H9 (cell line): Measurements from ENCODE around the gene PARP12. TPM values are rescaled to one million over a fixed set of nuclear protein-coding genes. Genes with fewer than 3 reads are reported as not detected.

Source experiments
- DNase-seq: peaks from one replicate; pipeline ENCODE4 v3.0.0-alpha.2; 2017
- H2AFZ ChIP-seq: one replicate; pipeline ENCODE4 v1.6.1; 2013; ENCODE audit warnings: mild to moderate bottlenecking, low read length, control low read depth, moderate library complexity
- H2AK5ac ChIP-seq: 2 replicates; pipeline ENCODE4 v1.6.1; 2013; ENCODE audit warnings: low read length, control low read depth, mixed read lengths; ENCODE audit not compliant: insufficient read length
- H2BK120ac ChIP-seq: one replicate; pipeline ENCODE4 v1.6.1; 2013; ENCODE audit warnings: low read depth, mild to moderate bottlenecking, low read length, control low read depth, inconsistent platforms; ENCODE audit not compliant: poor library complexity, severe bottlenecking
- H2BK12ac ChIP-seq: 2 replicates; pipeline ENCODE4 v1.6.1; 2013; ENCODE audit warnings: low read length, control low read depth, mixed read lengths, low read depth; ENCODE audit not compliant: insufficient read length
- H2BK15ac ChIP-seq: 2 replicates; pipeline ENCODE4 v1.6.1; 2013; ENCODE audit warnings: low read depth, low read length, control low read depth
- H2BK20ac ChIP-seq: one replicate; pipeline ENCODE4 v1.6.1; 2013; ENCODE audit warnings: low read depth, mild to moderate bottlenecking, low read length, control low read depth, inconsistent platforms; ENCODE audit not compliant: poor library complexity, severe bottlenecking
- H2BK5ac ChIP-seq: 2 replicates; pipeline ENCODE4 v1.6.1; 2013; ENCODE audit warnings: low read length, control low read depth, mixed read lengths; ENCODE audit not compliant: insufficient read length
- H3K14ac ChIP-seq: 2 replicates; pipeline ENCODE4 v1.6.1; 2013; ENCODE audit warnings: low read length, control low read depth; ENCODE audit not compliant: insufficient read depth
- H3K18ac ChIP-seq: 2 replicates; pipeline ENCODE4 v1.6.1; 2013; ENCODE audit warnings: low read depth, mild to moderate bottlenecking, mixed read lengths, low read length, control low read depth; ENCODE audit not compliant: insufficient read length
- H3K23ac ChIP-seq: 2 replicates; pipeline ENCODE4 v1.6.1; 2013; ENCODE audit warnings: low read length, control low read depth, mixed read lengths, low read depth; ENCODE audit not compliant: insufficient read length
- H3K23me2 ChIP-seq: 2 replicates; pipeline ENCODE4 v1.6.1; 2013; ENCODE audit warnings: low read depth, mild to moderate bottlenecking, mixed read lengths, low read length, control low read depth; ENCODE audit not compliant: insufficient read length, poor library complexity, severe bottlenecking
- H3K27ac ChIP-seq: 2 replicates; pipeline ENCODE4 v1.5.1; 2013; ENCODE audit warnings: low read length, control low read depth, mixed read lengths, low read depth; ENCODE audit not compliant: insufficient read length
- H3K27me3 ChIP-seq: 2 replicates; pipeline ENCODE4 v1.6.1; 2013; ENCODE audit warnings: low read length, control low read depth, inconsistent platforms; ENCODE audit not compliant: insufficient read depth
- H3K4ac ChIP-seq: 2 replicates; pipeline ENCODE4 v1.6.1; 2013; ENCODE audit warnings: low read depth, mild to moderate bottlenecking, control low read depth, inconsistent platforms, low read length, moderate library complexity
- H3K4me1 ChIP-seq: 2 replicates; pipeline ENCODE4 v1.6.1; 2013; ENCODE audit warnings: low read length, control low read depth, inconsistent platforms; ENCODE audit not compliant: insufficient read depth
- H3K4me2 ChIP-seq: 2 replicates; pipeline ENCODE4 v1.6.1; 2013; ENCODE audit warnings: low read length, control low read depth, mixed read lengths; ENCODE audit not compliant: insufficient read length, insufficient read depth
- H3K56ac ChIP-seq: 2 replicates; pipeline ENCODE4 v1.6.1; 2013; ENCODE audit warnings: low read depth, mild to moderate bottlenecking, mixed read lengths, low read length, control low read depth; ENCODE audit not compliant: insufficient read length
- H3K79me1 ChIP-seq: 2 replicates; pipeline ENCODE4 v1.6.1; 2013; ENCODE audit warnings: low read depth, mild to moderate bottlenecking, moderate library complexity, low read length, control low read depth, inconsistent platforms; ENCODE audit not compliant: insufficient read depth, poor library complexity, severe bottlenecking
- H3K79me2 ChIP-seq: 2 replicates; pipeline ENCODE4 v1.6.1; 2013; ENCODE audit warnings: low read length, control low read depth, inconsistent platforms; ENCODE audit not compliant: insufficient read depth
- H3K9ac ChIP-seq: 2 replicates; pipeline ENCODE4 v1.6.1; 2013; ENCODE audit warnings: low read length, control low read depth, mixed read lengths; ENCODE audit not compliant: insufficient read length; ENCODE audit errors: extremely low read depth
- H3K9me3 ChIP-seq: one replicate; pipeline ENCODE4 v1.6.1; 2013; ENCODE audit warnings: low read depth, low read length, inconsistent platforms; ENCODE audit not compliant: control insufficient read depth
- H3T11ph ChIP-seq: one replicate; pipeline ENCODE4 v1.6.1; 2013; ENCODE audit warnings: mild to moderate bottlenecking, low read length, control low read depth, inconsistent platforms
- H4K20me1 ChIP-seq: one replicate; pipeline ENCODE4 v1.6.1; 2013; ENCODE audit not compliant: control insufficient read depth, insufficient read length, insufficient read depth
- H4K5ac ChIP-seq: 2 replicates; pipeline ENCODE4 v1.6.1; 2013; ENCODE audit warnings: low read depth, mild to moderate bottlenecking, mixed read lengths, low read length, control low read depth; ENCODE audit not compliant: insufficient read length
- H4K8ac ChIP-seq: replicated peaks from 2 replicates; pipeline ENCODE4 v1.6.1; 2013; ENCODE audit warnings: low read length, control low read depth, mixed read lengths, low read depth; ENCODE audit not compliant: insufficient read length
- H4K91ac ChIP-seq: 2 replicates; pipeline ENCODE4 v1.6.1; 2013; ENCODE audit warnings: low read depth, mild to moderate bottlenecking, moderate library complexity, mixed read lengths, low read length, control low read depth; ENCODE audit not compliant: insufficient read length
- H3K27ac Mint-ChIP-seq, 3 experiments: 2 replicates in 2 of 3; 3 replicates in 1 of 3; pipeline ENCODE4 v1.8.0; 2020 to 2021; ENCODE audit warnings: mixed read lengths in 3 of 3, mild to moderate bottlenecking in 1 of 3, moderate library complexity in 1 of 3
- H3K27me3 Mint-ChIP-seq: 2 replicates; pipeline ENCODE4 v1.8.0; 2021; ENCODE audit warnings: low read depth, mild to moderate bottlenecking, moderate library complexity, mixed read lengths
- H3K36me3 Mint-ChIP-seq, 3 experiments: 2 replicates in 2 of 3; 3 replicates in 1 of 3; pipeline ENCODE4 v1.8.0; 2020 to 2021; ENCODE audit warnings: low read depth in 3 of 3, mixed read lengths in 3 of 3; ENCODE audit not compliant: insufficient read depth in 1 of 3
- H3K4me1 Mint-ChIP-seq, 2 experiments: 2 replicates each; pipeline ENCODE4 v1.8.0; 2020; ENCODE audit warnings: mixed read lengths in 2 of 2
- H3K4me3 Mint-ChIP-seq, 2 experiments: 2 replicates in 1 of 2; 3 replicates in 1 of 2; pipeline ENCODE4 v1.8.0; 2020 to 2021; ENCODE audit warnings: mild to moderate bottlenecking in 2 of 2, mixed read lengths in 2 of 2, moderate library complexity in 1 of 2
- H3K9me3 Mint-ChIP-seq, 2 experiments: 2 replicates in 1 of 2; 3 replicates in 1 of 2; pipeline ENCODE4 v1.8.0; 2020; ENCODE audit warnings: mild to moderate bottlenecking in 2 of 2, mixed read lengths in 2 of 2, moderate library complexity in 1 of 2
- CTCF ChIP-seq: fragments of 200-600 bp; sonication (generic); conservative IDR thresholded peaks from 3 replicates; pipeline ENCODE4 v1.8.0; 2021; ENCODE audit warnings: antibody characterized with exemption, mild to moderate bottlenecking
- WGBS: extraction: QIAGEN DNeasy Blood & Tissue Kit; methylation state at CpG from one replicate; pipeline ENCODE4 v1.1.7; 2013; ENCODE audit warnings: missing lambda C conversion rate, low lambda C conversion rate, mixed read lengths; ENCODE audit not compliant: insufficient read length; ENCODE audit errors: extremely low coverage; 5-methylcytosine and 5-hydroxymethylcytosine counted together
- total RNA-seq: library from RNA; stranded (reverse); gene quantifications from 2 replicates; pipeline ENCODE4 v1.2.1, GENCODE V29; 2021

Gene PARP12
- total RNA-seq, 1 experiment from 2014 or later = 11.8 TPM

- no peak overlapping the region for H3K27ac ChIP-seq
- DNase-seq = no peak
- Mint-ChIP-seq H3K36me3 (no peaks in the 10 kb centered on the region), H3K27ac (no peak overlapping the region), H3K27me3 (peaks cover 3% of the 10 kb centered on the region; the same call in 1 of the 2 replicates), H3K4me3 (no peak overlapping the region), H3K9me3 (no peaks in the 10 kb centered on the region), H3K4me1 (peaks cover 10 to 13% of the 10 kb centered on the region in 2 experiments)
- no peaks in the 10 kb centered on the region; the same call in 1 of the 2 replicates for H3K27me3 ChIP-seq
- no peak overlapping the region for H4K5ac ChIP-seq
- H3K9me3 ChIP-seq = no peaks in the 10 kb centered on the region
- H3K14ac ChIP-seq = no peak overlapping the region
- H3K23ac ChIP-seq = no peak overlapping the region
- H3T11ph ChIP-seq = no peak overlapping the region
- H3K4me2 ChIP-seq = no peak overlapping the region
- no peak overlapping the region for H2BK5ac ChIP-seq
- no peaks in the 10 kb centered on the region for H3K79me2 ChIP-seq
- no peak overlapping the region for H3K18ac ChIP-seq
- no peak overlapping the region for H4K91ac ChIP-seq
- no CpG with 5 or more reads among the region's 2 CpGs for WGBS
- H2BK20ac ChIP-seq = no peak overlapping the region
- no peak overlapping the region for H2BK15ac ChIP-seq
- no peaks in the 10 kb centered on the region for H3K79me1 ChIP-seq
- no peaks in the 10 kb centered on the region for H3K4me1 ChIP-seq
- no peak overlapping the region for H2BK120ac ChIP-seq
- H2BK12ac ChIP-seq = no peak overlapping the region
- no peak overlapping the region for H4K8ac ChIP-seq
- TF ChIP-seq CTCF = no peak
- H3K23me2 ChIP-seq = no peaks in the 10 kb centered on the region
- H3K9ac ChIP-seq = no peak overlapping the region
- no peaks in the 10 kb centered on the region for H4K20me1 ChIP-seq
- no peak overlapping the region for H2AK5ac ChIP-seq
- H2AFZ ChIP-seq = no peak overlapping the region
- no peak overlapping the region for H3K56ac ChIP-seq
- no peak overlapping the region for H3K4ac ChIP-seq
Measured at GRCh38 chr7:139993592-139993991, 69.2 kb downstream of the PARP12 start.
